T-helper 17 cell (primary cell): ENCODE measurements around the gene MICAL3. TPM values are rescaled to one million over a fixed set of nuclear protein-coding genes. Genes with fewer than 3 reads are reported as not detected.
"Not testable (repeated sequence)": the region's sequence is repeated elsewhere in the genome, so short reads cannot be mapped to it uniquely, and the experiment has no call there.

ENCODE experiments used
- ATAC-seq: fragments of 150-1000 bp; cut with Tn5 transposase; 2 replicates; pipeline ENCODE4 v1.10.0; 2021; ENCODE audit warnings: mild to moderate bottlenecking, moderate library complexity
- DNase-seq, 3 donors: peaks; one replicate each; pipeline versions ENCODE4 v3.0.0 to v3.0.0-alpha.2; 2020 to 2021
- H3K9me3 ChIP-seq: one replicate; pipeline ENCODE4 v1.7.0; 2013; ENCODE audit warnings: low read length, mild to moderate bottlenecking; ENCODE audit not compliant: control insufficient read depth, poor library complexity, severe bottlenecking
- H3K27ac Mint-ChIP-seq: one replicate; pipeline ENCODE4 v1.8.0; 2022; ENCODE audit warnings: mild to moderate bottlenecking, moderate library complexity, mixed read lengths
- H3K27me3 Mint-ChIP-seq: one replicate; pipeline ENCODE4 v1.8.0; 2022; ENCODE audit warnings: mixed read lengths
- H3K36me3 Mint-ChIP-seq: one replicate; pipeline ENCODE4 v1.8.0; 2022; ENCODE audit warnings: low read depth, mixed read lengths
- H3K4me1 Mint-ChIP-seq: one replicate; pipeline ENCODE4 v1.8.0; 2022; ENCODE audit warnings: mild to moderate bottlenecking, mixed read lengths
- H3K4me3 Mint-ChIP-seq: one replicate; pipeline ENCODE4 v1.8.0; 2022; ENCODE audit warnings: mild to moderate bottlenecking, moderate library complexity, mixed read lengths
- total RNA-seq, 4 donors: library from RNA in 2 of 4; stranded (reverse) in 2 of 4; gene quantifications; one replicate each; pipeline ENCODE4 v1.2.3 and lab custom pipeline; 2022 to 2026

MICAL3 gene
- total RNA-seq, 2 donors from 2014 or later, result 28.9 to 37.0 TPM

DNA sequence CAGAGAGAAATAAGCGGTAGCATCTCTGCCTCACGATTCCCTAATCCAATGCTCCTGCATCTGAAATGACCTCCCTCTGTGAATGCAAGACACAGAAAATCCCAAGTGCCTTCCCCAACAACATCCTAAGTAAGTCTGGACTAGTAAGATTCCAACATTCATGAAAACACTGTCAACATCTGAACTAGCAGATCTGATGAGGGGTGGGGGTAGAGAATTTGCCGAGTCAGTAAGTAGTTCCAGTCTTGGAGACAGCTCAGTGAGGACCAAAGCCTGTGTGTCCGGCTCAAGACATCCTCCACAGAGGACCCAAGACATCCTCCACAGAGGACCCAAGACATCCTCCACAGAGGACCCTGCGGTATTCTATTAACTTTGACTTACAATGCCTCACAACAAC lies 259.5 kb downstream of the MICAL3 start:
- H3K4me1 Mint-ChIP-seq, result peaks cover 19% of the 10 kb centered on the region
- DNase-seq, H3K36me3 Mint-ChIP-seq, H3K27me3 Mint-ChIP-seq, H3K4me3 Mint-ChIP-seq, H3K9me3 ChIP-seq, ATAC-seq: not testable (repeated sequence)
- H3K27ac Mint-ChIP-seq, result peak overlapping the region; percentile 72

DNA sequence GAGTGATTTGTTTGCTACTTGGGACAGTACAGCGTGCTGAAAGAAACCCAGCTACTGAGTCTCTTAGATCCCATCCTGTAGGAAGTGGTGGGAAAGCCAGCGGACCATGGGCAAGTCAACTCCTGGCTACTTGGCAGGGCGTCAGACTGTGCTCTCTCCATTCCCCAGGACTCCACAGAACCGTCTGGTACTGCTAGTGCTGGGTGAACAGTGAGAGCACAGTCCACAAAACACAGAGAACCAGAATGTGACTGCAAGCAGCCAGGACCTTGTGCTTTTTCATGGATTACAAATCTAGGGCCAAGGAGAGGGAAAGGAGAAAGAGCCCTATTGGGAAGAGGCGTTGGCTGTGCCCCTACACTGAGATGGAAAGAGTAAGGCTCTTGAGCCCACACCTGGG lies 260.3 kb downstream of the MICAL3 start:
- H3K4me1 Mint-ChIP-seq, result peaks cover 19% of the 10 kb centered on the region
- H3K27ac Mint-ChIP-seq, result peak overlapping the region; percentile 72

DNA sequence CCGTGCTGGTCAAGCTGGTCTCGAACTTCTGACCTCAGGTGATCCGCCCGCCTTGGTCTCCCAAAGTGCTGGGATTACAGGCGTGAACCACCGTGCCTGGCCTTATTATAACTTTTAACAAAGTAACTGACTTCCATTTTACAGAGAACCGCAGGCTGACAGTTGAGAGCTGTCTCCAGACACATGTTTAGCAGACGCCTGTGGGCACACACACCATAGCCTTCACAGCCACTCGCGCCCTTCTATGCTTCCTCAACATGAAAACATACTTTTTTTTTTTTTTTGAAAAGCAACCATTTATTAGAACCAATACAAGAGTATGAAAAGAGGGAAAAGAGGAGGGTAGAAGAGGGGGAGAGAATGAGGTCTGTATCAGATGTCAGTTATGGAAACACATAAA lies 260.9 kb downstream of the MICAL3 start:
- DNase-seq, H3K36me3 Mint-ChIP-seq, H3K4me3 Mint-ChIP-seq, ATAC-seq, H3K27me3 Mint-ChIP-seq, H3K9me3 ChIP-seq: not testable (repeated sequence)
- H3K27ac Mint-ChIP-seq, result peak overlapping the region; percentile 72
- peaks cover 21% of the 10 kb centered on the region for H3K4me1 Mint-ChIP-seq

More for the DNA sequence above, 260.3 kb downstream of the MICAL3 start:
- ATAC-seq, result no peak
- H3K9me3 ChIP-seq, result no peaks in the 10 kb centered on the region
- Mint-ChIP-seq H3K27me3 (no peaks in the 10 kb centered on the region), H3K36me3 (no peaks in the 10 kb centered on the region), H3K4me3 (no peak overlapping the region)
- no peak for DNase-seq

DNA sequence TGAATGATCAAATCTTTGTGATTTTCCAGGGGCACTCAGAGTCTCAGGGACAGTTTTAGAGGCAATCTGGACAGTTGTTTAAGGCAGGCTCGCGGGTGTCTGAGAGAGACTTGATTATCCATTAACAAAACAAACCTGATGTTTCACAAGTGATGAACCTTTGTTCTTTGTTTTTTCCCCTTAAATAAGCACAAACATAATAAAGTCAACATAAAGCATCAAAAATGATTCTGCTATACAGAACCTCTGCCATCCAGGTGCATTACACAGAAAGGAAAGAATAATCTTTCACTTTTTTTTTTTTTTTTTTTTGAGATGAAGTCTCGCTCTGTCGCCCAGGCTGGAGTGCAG lies 263.2 kb downstream of the MICAL3 start:
- Mint-ChIP-seq H3K27me3 (no peaks in the 10 kb centered on the region), H3K4me3 (no peak overlapping the region), H3K4me1 (peaks cover 18% of the 10 kb centered on the region), H3K27ac (no peak overlapping the region), H3K36me3 (no peaks in the 10 kb centered on the region)
- no peaks in the 10 kb centered on the region for H3K9me3 ChIP-seq
- ATAC-seq (no peak), DNase-seq (no peak)

DNA sequence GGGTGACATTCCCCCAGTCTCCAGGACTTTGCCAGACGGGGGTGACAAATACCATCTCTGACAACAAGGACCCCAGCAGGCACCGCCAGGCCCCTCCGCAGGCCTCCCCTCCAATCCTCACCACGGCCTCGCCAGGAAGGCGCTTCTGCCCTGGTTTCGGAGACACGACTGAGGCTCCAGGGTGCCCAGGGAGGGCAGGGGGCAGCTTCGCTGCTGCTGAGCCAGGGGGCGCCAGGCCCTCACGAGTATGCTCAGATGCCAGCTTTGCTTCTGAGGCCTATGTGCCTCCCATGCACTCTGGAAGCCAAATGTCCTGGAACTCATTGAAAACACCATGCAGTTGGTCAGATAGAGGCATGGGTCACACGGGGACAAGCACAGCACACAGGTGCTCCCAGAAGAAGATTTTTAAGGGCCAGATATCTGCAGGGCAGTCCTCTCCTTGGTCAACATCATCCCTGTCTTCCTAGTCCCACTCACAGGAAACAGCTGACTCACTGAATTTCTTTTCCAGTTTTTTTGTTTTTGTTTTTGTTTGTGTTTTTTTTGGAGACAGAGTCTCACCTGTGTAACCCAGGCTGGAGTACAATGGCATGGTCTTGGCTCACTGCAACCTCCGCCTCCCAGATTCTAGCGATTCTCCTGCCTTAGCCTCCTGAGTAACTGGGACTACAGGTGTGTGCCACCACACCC lies 270.0 kb downstream of the MICAL3 start:
- no peak overlapping the region for H3K27ac Mint-ChIP-seq
- DNase-seq, result no peak
- no peak for ATAC-seq
- H3K9me3 ChIP-seq, result no peaks in the 10 kb centered on the region
- H3K4me1 Mint-ChIP-seq, result peaks cover 14% of the 10 kb centered on the region
- H3K4me3 Mint-ChIP-seq, result no peak overlapping the region
- no peaks in the 10 kb centered on the region for H3K27me3 Mint-ChIP-seq
- no peaks in the 10 kb centered on the region for H3K36me3 Mint-ChIP-seq

DNA sequence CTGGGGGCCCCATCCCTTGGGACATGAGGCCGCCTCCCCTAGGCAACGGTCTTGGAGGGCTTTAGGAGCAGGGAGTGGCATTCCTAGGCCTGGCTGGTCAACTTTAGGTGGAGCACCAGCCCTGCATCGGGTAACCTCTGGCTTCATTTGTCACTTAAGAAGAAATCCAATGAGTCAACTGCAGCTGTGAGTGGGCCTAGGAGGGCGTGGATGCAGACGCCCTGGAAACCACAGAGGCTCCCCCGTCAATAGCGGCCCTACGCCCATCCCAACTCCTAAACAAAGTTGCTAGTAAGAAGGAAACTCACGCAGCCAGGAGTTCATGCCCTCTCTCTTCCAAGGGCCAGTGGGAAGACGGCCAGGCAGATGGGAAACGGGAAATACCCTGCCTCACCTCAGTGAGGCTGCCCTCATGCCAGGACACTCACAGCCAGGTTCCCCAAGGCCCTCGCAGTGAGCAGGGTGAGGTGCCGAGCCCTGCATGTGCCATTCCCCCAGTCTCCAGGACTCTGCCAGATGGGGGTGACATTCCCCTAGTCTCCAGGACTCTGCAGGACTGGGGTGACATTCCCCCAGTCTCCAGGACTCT lies 270.9 kb downstream of the MICAL3 start:
- no peaks in the 10 kb centered on the region for H3K27me3 Mint-ChIP-seq
- H3K4me1 Mint-ChIP-seq, result peaks cover 12% of the 10 kb centered on the region
- no peaks in the 10 kb centered on the region for H3K36me3 Mint-ChIP-seq
- no peak overlapping the region for H3K4me3 Mint-ChIP-seq
- ATAC-seq (no peak), DNase-seq (no peak)
- H3K27ac Mint-ChIP-seq, result peak overlapping the region; percentile 49
- no peaks in the 10 kb centered on the region for H3K9me3 ChIP-seq

DNA sequence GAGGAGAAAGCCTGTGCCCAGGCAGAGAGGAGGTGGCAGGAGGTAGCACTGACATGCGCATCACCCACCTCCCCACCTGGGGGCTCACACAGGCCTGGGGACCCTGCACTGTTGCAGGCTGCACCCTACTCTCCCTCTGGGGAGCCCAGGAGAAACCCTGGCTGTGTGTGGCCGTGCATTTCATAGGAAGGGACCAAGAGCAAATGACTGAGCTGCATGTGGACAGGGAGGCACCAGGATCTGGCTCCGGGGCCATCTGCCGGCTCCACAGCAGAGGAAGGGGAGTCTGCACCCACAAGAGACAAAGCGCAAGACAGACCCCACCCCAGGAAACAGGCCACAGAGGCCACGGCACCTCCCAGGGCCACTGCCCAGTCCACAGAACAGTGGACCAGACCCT lies 272.8 kb downstream of the MICAL3 start:
- Mint-ChIP-seq H3K36me3 (no peaks in the 10 kb centered on the region), H3K4me1 (peaks cover 9% of the 10 kb centered on the region), H3K4me3 (no peak overlapping the region), H3K27me3 (no peaks in the 10 kb centered on the region), H3K27ac (no peak overlapping the region)
- ATAC-seq (no peak), DNase-seq (no peak)
- no peaks in the 10 kb centered on the region for H3K9me3 ChIP-seq

DNA sequence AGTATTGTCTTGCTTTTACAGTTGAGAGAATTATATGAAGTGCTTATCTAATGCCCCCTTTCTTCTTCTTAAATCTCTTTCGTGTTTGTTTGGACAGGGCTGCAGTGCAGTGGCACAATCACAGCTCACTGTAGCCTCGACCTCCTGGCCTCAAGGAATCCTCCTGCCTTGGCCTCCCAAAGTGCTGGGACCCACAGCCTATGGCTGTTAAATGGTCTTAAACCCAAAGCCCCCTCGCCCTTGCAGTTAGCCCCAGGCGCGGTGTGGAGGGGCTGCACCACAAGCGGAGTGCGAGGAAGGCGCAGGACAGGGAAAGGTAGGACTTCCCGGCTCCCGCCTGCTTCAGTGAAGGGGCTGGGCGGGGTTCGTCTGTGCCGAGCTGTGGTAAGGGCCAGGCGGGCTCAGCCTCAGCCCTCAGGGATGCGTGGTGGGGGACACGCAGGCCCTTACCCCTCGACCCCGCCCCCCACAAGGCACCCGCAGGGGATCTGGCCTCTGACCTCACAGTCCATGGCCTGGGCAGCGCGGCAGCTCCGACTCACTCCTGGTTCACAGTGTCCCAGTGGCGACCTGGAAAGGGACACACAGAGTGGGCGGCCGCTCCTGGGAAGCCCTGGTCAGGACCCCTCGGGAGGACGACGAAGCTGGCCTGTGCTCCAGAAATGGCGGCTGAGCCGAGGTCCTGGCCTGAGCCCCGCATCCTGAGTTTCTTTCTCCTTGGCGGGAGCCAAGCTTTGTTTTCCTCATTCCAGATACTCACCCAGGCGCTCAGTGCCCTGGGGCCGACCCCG lies 274.6 kb downstream of the MICAL3 start:
- ATAC-seq (no peak), DNase-seq (no peak)
- H3K4me1 Mint-ChIP-seq, result peaks cover 5% of the 10 kb centered on the region
- H3K27ac Mint-ChIP-seq, result peak overlapping the region; percentile 59
- no peaks in the 10 kb centered on the region for H3K9me3 ChIP-seq
- no peak overlapping the region for H3K4me3 Mint-ChIP-seq
- no peaks in the 10 kb centered on the region for H3K27me3 Mint-ChIP-seq
- H3K36me3 Mint-ChIP-seq, result no peaks in the 10 kb centered on the region

DNA sequence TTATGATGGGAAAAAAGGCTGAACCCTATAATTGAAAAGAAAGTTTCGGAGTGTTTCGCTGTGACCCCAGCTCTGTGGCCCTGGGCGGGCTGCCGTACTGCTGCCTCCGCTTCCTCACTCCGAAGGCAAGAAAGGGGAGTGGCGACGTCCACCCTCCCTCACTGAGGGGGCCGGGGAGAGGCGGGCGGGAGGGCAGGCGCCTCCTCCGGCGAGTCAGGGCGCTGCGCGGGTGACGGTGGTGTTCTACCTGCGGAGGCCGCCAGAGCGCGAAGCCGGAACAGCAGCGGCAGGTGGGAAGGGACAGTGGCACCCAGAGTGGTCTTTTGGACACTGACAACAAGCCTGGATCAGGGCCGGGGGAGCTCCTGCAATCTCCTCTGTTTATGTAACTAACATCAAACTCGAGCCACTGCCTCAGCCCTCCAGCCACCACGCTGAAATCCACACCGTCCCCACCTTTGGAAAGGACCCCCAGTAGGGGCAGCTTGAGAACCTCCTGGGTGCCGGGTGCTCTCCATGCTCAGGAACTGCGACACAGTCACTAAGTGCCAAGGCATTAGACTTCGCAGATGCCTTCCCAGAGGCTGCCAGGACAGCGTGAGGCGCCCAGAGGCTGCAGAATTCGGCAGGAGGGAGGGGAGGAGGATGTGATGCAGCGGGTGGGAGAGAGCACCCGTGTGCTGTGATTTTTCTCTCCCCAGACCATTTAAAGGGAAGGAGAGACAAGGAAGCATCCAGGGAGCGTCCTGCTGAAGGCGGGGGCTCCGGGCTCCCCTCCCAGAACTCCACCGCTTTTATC lies 275.6 kb downstream of the MICAL3 start:
- Mint-ChIP-seq H3K27me3 (no peaks in the 10 kb centered on the region), H3K4me3 (no peak overlapping the region), H3K36me3 (no peaks in the 10 kb centered on the region), H3K27ac (no peak overlapping the region), H3K4me1 (peaks cover 3% of the 10 kb centered on the region)
- H3K9me3 ChIP-seq, result no peaks in the 10 kb centered on the region
- DNase-seq (no peak), ATAC-seq (no peak)

DNA sequence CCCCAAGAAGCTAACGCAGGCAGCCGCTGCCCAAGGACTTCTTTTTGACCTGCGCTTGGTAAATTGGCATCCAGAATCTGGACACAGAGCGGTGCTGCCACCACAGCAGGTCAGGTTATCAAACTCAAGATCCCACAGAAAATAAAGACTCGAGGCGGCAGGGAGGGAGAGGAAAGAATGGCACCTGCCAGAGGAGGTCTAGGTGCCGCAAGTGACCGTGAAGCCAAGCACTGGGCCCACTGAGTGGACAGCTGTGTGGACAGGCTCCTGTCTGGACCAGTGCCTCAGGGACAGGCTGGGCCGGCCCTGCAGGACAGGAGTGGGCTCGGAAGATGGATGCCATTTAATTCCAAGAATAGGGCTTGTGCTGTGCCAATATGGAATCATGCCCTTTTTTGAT lies 277.4 kb downstream of the MICAL3 start:
- Mint-ChIP-seq H3K4me3 (no peak overlapping the region), H3K4me1 (peaks cover 8% of the 10 kb centered on the region), H3K36me3 (no peaks in the 10 kb centered on the region), H3K27ac (peak overlapping the region; percentile 19), H3K27me3 (no peaks in the 10 kb centered on the region)
- H3K9me3 ChIP-seq, result no peaks in the 10 kb centered on the region
- no peak for DNase-seq
- ATAC-seq, result no peak

DNA sequence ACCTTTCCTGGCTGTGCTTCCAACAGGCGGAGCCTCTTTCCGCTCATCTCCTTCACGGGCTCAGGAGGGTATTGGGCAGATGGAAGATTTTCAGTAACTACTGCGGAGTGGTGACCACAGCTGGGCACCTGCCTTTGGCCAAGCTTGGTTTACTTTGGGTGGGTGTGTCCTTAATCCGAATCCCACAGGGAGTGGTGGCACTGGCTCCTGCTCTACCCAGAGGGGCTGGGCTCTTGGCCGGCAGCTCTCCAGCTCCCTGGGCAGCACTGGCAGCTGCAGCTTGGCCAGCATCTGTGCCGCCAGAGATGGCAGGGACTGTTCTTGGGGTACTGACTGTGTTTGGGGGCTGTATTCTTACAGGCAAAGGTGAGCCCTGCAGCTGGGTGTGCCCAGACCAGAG lies 279.9 kb downstream of the MICAL3 start:
- ATAC-seq (no peak), DNase-seq (no peak)
- H3K9me3 ChIP-seq, result no peaks in the 10 kb centered on the region
- Mint-ChIP-seq H3K27ac (peak overlapping the region; percentile 86), H3K4me3 (no peak overlapping the region), H3K27me3 (no peaks in the 10 kb centered on the region), H3K4me1 (peaks cover 10% of the 10 kb centered on the region), H3K36me3 (peaks cover 2% of the 10 kb centered on the region)

DNA sequence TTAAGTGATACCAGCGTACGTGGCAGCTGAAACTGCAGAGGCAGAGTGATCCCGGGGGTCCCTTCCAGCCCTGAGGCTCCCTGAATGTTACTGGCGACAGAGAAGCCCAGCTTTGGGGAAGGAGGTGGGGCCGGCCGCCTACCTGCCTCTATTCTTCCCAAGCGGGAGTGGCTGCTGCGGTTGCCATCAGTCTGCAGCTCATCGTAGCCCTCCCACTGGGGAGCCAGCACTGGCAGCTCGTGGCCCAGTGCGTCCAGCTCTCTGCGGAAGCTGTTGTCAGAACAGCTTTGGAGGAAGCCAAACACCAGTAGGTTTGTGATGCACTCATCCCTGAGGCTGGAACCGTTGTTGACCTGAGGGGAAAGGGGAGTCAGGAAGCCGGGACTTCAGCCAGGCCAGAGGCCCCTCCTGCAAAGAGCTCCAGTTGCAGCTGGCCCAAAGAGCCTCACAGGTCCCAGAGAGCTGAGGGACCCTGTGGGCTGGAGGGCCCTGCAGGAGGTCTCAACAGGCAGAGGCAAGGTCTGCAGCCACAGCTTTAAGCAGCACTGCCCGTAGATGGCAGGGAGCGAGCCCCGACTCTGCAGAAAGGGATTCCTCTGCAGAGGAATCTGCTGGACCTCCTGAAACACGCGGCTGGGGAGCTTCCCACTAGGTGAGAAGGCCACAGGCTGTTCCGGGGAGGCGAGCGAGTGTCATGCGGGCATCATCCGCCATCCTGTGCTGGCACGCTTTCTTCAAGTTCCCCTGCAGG lies 280.5 kb downstream of the MICAL3 start:
- Mint-ChIP-seq H3K4me1 (peaks cover 10% of the 10 kb centered on the region), H3K27ac (peak overlapping the region; percentile 86), H3K27me3 (no peaks in the 10 kb centered on the region), H3K4me3 (no peak overlapping the region), H3K36me3 (peaks cover 2% of the 10 kb centered on the region)
- H3K9me3 ChIP-seq, result no peaks in the 10 kb centered on the region
- ATAC-seq, result no peak
- no peak for DNase-seq
